GM12872 (cell line): ENCODE measurements around the gene HPSE.

Source experiments
- TF ChIP-seq, protein P1 (sequence below): IDR thresholded peaks from 3 replicates; pipeline ENCODE4 v1.5.1; 2011; ENCODE audit warnings: low read depth, mild to moderate bottlenecking, low read length, moderate library complexity; ENCODE audit not compliant: insufficient read depth

HPSE gene

DNA sequence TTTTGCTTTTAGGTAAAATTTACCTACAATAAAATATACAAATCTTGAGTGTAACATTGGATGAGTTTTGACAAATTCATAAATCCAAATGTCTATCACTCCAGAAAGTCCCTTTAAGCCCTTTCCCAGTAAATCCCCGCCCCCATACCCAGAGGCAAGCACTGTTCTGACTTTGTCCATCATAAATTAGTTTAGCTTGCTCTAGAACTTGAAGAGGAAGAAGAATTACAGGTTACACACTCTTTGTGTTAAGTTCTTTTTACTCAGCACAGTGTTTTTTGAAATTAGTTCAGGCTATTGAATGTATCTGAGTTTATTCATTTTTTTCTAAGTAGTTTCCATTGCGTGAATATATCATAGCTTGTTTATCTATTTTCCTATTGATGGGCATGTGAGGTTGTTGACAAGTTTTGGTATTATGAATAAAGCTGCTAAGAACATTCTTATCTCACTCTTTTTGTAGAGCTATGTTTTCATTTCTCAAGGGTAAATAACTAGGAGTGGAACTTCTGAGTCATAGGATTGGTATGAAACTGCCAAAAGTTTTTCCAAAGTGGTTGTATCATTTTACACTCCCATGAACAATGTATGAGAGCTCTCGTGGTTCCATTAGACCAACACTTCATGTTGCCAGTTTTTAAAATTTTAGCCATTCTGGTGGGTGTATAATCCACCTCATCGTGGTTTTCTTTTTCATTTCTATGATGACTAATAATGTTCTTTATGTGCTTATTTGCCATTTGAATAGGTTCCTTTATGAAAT, 22.4 kb upstream of the HPSE start:
- TF ChIP-seq, protein P1, sequence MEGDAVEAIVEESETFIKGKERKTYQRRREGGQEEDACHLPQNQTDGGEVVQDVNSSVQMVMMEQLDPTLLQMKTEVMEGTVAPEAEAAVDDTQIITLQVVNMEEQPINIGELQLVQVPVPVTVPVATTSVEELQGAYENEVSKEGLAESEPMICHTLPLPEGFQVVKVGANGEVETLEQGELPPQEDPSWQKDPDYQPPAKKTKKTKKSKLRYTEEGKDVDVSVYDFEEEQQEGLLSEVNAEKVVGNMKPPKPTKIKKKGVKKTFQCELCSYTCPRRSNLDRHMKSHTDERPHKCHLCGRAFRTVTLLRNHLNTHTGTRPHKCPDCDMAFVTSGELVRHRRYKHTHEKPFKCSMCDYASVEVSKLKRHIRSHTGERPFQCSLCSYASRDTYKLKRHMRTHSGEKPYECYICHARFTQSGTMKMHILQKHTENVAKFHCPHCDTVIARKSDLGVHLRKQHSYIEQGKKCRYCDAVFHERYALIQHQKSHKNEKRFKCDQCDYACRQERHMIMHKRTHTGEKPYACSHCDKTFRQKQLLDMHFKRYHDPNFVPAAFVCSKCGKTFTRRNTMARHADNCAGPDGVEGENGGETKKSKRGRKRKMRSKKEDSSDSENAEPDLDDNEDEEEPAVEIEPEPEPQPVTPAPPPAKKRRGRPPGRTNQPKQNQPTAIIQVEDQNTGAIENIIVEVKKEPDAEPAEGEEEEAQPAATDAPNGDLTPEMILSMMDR = no peak

- TF ChIP-seq, protein P1 = no peak
Observed at GRCh38 chr4:83353516-83353915, 18.9 kb upstream of the HPSE start.

DNA sequence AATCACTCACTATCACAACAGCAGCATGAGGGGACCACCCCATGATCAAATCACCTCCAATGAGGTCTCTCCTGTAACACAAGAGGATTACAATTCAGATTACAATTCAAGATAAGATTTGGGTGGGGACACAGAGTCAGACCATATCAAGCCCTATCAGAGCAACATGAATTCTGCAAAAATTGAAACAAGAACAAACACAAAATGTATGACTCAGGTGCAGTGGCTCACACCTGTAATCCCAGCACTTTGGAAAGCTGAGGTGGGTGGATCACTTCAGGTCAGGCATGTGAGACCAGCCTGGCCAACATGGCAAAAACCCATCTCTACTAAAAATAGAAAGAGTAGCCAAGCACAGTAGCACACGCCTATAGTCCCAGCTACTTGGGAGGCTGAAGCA, 13.4 kb upstream of the HPSE start:
- TF ChIP-seq, protein P1 = no peak

DNA sequence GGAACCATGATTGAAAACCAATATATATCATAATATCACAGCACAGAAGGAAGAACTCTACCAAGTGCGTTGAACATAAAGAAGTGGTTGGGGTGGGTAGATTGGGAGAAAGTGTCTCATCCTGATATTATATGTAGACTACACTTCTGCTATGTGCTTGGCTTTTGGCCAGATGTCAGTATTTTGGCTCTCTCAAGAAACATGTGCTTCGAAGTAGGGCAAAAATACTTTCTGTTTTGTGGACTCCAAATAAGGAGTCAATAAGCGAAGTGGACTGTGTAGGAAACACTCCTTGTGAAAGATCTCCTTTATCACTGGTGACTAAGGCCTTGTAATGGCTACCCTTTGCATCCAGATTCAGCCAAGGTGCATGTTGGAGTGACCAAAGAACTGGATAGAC, 7.8 kb upstream of the HPSE start:
- TF ChIP-seq, protein P1 = no peak

DNA sequence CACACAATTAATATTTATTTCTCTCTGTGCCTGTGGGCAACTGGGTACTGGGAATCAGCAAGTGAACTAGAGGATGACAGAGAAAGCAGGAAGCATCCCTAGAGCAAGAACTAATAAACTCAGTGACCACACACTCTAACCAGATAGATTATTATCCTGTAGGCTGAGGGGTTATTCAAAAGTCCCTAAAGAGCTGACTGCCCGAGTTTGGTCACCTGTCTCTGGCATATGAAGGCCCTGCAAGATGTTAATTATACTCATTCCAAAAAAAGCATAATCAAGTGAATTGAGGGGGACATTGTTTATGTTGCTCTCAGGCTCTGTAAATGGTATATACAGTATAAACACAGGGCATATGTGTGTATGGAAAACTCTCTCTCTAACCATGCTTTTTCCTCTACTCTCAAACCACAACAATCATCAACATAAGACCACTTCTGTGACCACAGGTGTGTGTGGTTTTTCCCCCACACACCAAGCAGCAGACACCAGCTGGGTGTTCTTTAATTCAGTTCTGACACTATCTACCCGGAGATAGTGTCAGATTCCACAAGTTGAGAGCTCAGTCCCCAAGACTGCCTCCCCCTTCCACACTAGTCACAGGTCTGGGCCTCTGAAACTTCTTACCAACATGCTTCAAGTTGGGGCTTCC, 6.2 kb upstream of the HPSE start:
- TF ChIP-seq, protein P1 = no peak

- TF ChIP-seq, protein P1 = no peak
Observed at GRCh38 chr4:83339573-83339972, 4.9 kb upstream of the HPSE start.

DNA sequence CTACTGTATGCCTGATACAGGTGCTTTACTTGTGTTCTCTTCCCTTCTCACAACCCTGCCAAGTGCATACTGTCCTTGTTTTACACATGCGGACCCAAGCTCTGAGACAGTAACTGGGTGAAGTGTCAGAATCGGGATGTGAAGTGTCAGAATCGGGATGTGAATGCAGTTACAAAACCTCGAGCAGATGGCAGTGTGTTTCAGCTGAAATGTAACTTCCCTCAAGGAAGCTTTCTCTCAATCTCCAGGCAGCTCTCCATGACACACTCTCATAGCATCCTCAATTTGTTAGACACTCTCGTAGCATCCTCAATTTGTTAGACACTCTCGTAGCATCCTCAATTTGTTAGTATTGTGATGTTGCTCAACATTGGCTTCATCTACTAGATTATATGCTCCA, 1.1 kb upstream of the HPSE start:
- TF ChIP-seq, protein P1 = no peak
